ENCODE data around the gene IFT43.

Gene IFT43

DNA sequence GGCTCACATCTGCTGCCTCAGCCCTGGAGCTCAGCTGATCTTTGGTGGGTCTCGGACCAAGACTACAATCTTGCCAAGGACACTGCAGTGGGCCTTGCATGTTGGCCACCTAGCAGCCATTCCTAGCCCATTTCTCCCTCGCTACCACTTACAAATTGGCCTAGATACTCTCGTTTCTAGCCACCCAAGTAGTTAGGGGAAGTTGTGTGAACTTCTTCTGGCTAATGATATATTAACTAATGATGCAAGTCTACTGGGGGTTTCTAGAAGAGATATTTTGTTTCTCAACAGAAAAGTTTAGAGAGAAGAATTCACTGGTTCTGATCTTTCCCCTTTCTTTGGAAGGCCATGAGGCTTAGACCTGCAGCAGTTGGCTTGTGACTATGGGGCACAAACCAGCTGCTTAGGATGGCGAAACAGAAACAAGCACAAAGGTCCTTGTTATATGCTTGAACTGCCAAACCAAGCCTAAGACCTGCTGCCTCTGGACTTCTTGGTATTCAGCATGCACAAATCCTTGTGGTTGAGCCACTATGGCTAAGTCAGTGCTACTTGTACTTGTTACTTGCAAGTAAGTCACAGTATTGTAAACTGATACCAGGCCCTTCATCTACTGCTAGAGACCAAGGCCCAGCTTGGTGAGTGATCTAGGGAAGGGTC is 135.7 kb downstream of the IFT43 start:
- TF ChIP-seq POLR2A (IDR thresholded peaks at IDR 0.05; ENCODE audit: extremely low read depth, insufficient read length) (no peak), CTCF (IDR thresholded peaks at IDR 0.05; ENCODE audit: low read depth, low read length) (no peak), MYC (IDR thresholded peaks at IDR 0.05; ENCODE audit: low read depth, low read length) (no peak), MAX (IDR thresholded peaks at IDR 0.05; ENCODE audit: low read depth, low read length) (no peak)
- H3K4me3 ChIP-seq (ENCODE audit: low read depth, low read length): no peak overlapping the region
- DNase-seq (ENCODE audit: low read depth): no peak

- no peak overlapping the region for H3K4me3 ChIP-seq (ENCODE audit: low read depth, low read length)
- TF ChIP-seq MAX (IDR thresholded peaks at IDR 0.05; ENCODE audit: low read depth, low read length) (no peak), CTCF (IDR thresholded peaks at IDR 0.05; ENCODE audit: low read depth, low read length) (no peak), POLR2A (IDR thresholded peaks at IDR 0.05; ENCODE audit: extremely low read depth, insufficient read length) (no peak), MYC (IDR thresholded peaks at IDR 0.05; ENCODE audit: low read depth, low read length) (no peak)
- no peak for DNase-seq (ENCODE audit: low read depth)
Observed at GRCh38 chr14:76123426-76124225, 138.1 kb downstream of the IFT43 start.

- TF ChIP-seq MAX (IDR thresholded peaks at IDR 0.05; ENCODE audit: low read depth, low read length) (no peak), CTCF (IDR thresholded peaks at IDR 0.05; ENCODE audit: low read depth, low read length) (no peak)
- no peak for DNase-seq (ENCODE audit: low read depth)
- no peak overlapping the region for H3K4me3 ChIP-seq (ENCODE audit: low read depth, low read length)
Observed at GRCh38 chr14:76125511-76125910, 139.9 kb downstream of the IFT43 start.

GRCh38 chr14:76126076-76126475 is 140.5 kb downstream of the IFT43 start:
- DNase-seq (ENCODE audit: low read depth): peak; percentile 66
- TF ChIP-seq CTCF (IDR thresholded peaks at IDR 0.05; ENCODE audit: low read depth, low read length): no peak
- no peak for TF ChIP-seq POLR2A (IDR thresholded peaks at IDR 0.05; ENCODE audit: extremely low read depth, insufficient read length)
- no peak for TF ChIP-seq MYC (IDR thresholded peaks at IDR 0.05; ENCODE audit: low read depth, low read length)
- TF ChIP-seq MAX (IDR thresholded peaks at IDR 0.05; ENCODE audit: low read depth, low read length): no peak
- no peak overlapping the region for H3K4me3 ChIP-seq (ENCODE audit: low read depth, low read length)

GRCh38 chr14:76129851-76130576 is 144.5 kb downstream of the IFT43 start:
- no peak overlapping the region for H3K4me3 ChIP-seq (ENCODE audit: low read depth, low read length)
- DNase-seq (ENCODE audit: low read depth): no peak
- no peak for TF ChIP-seq MYC (IDR thresholded peaks at IDR 0.05; ENCODE audit: low read depth, low read length)
- TF ChIP-seq POLR2A (IDR thresholded peaks at IDR 0.05; ENCODE audit: extremely low read depth, insufficient read length): no peak
- TF ChIP-seq CTCF (IDR thresholded peaks at IDR 0.05; ENCODE audit: low read depth, low read length): no peak
- no peak for TF ChIP-seq MAX (IDR thresholded peaks at IDR 0.05; ENCODE audit: low read depth, low read length)

All from NB4 (cell line).